CD4-positive, alpha-beta T cell treated with Interleukin-2 at 100 ng/mL for 4 hours (primary cell): ENCODE results near the gene UBE2O.

Source experiments
- DNase-seq: peaks from one replicate; pipeline ENCODE4 v3.0.0-alpha.2; 2020; ENCODE audit warnings: low spot score

UBE2O gene

GRCh38 chr17:76485569-76485968 lies 32.6 kb upstream of the UBE2O start:
- DNase-seq = no peak

DNA sequence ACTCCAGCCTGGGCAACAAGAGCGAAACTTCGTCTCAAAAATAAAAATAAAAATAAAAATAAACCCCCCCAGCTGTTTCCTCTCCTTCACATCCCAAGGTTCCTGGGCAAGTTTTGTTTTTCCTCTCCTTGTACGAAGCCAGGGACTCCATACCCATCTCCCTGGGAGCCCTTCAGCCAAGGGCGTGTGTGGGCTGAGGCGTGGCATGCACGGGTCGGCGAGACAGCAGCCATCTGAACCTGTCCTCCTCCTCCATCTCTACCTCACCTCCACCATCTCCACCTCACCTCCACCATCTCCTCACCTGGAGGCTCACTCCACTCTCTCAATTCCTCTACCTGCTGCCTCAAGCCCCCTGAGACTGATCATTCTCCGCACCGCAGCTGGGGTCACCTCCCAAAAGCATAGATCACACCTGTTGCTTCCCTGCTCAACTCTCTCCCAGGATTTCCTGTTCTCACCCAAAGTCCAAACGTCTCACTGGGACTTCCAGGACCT lies 31.3 kb upstream of the UBE2O start:
- DNase-seq = no peak

GRCh38 chr17:76481071-76481655 lies 28.2 kb upstream of the UBE2O start:
- DNase-seq = no peak

DNA sequence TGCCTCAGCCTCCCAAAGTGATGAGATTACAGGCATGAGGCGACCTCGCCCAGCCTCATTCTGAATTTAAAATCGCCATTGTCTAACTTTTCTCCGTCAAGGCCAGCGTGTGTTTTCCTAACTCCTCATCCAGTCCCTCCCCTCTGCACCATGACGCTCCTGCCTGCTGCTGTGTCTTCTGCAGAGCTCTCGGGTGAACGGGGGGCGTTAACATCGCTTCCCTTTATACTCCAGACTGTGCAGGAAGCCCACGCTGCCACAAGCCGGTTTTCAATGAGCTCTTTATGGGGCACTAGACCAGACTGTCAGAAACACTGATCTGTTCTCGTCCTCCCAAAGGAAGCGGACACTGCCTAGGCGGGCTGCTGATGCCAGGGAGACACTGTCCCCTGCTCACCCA lies 27.7 kb upstream of the UBE2O start:
- DNase-seq = no peak

- DNase-seq = no peak
These were observed 26.6 kb upstream of the UBE2O start for GRCh38 chr17:76479515-76480060.

- DNase-seq = no peak
These were observed 26.0 kb upstream of the UBE2O start for GRCh38 chr17:76478730-76479514.

- DNase-seq = no peak
These were observed 25.1 kb upstream of the UBE2O start for GRCh38 chr17:76478097-76478496.

DNA sequence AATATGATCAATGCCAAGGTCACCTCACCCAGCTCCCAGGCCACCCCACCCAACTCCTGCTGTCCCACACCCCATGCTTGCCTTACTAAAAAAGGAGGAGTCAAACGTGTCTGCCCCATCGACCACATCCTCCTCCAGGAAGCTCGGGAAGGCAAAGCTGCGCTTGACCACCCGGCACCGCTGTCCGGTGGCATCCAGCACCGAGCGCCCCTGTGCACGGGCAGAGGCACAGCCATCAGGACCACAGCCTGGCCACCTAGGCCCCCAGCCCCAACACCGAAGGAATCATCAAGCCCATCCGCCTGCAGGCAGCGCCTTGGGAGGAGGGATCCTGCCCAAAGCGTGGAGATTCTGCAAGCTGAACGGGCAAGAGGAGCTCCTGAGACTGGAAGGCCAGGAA lies 24.6 kb upstream of the UBE2O start:
- DNase-seq = no peak

DNA sequence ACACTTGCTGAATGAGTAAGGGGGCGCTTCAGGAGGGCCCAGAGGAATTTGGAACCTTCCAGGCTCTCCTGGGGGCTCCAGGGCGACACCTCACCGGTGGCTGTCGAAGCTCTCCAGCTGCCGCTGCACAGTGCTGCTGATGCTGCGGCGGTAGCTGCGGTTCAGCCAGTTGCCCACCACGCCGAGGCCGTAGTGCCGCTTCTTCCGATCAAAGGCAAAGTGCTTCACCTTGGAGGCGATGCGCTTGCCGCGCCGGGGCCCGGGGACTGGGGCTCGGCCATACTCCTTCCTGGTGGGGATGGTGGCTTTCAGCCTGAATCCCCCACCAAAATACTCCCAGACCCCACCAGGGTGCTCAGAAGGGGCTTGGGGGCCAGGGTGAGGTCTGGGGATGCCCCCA lies 23.8 kb upstream of the UBE2O start:
- no peak for DNase-seq

GRCh38 chr17:76475302-76475701 lies 22.4 kb upstream of the UBE2O start:
- no peak for DNase-seq

DNA sequence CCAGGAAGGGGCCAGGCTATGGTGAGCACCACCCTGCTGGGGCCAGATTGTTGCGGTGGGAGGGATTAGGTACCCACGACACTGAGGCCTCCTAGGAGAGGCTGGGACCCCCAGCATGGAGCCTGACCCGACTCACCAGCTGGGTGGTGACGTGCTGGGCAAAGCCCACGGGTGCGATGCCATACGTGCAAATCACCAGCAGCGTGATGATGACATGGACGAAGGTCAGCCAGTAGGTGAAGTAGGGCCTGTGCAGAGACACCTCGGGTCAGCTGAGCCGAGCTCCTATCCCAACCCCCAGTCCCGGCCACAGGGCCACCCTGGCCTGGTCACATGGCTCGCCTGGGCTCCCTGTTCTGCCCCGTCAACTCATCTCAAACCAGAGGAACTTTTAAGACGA lies 21.9 kb upstream of the UBE2O start:
- DNase-seq = no peak

GRCh38 chr17:76474238-76474637 lies 21.3 kb upstream of the UBE2O start:
- DNase-seq = no peak

DNA sequence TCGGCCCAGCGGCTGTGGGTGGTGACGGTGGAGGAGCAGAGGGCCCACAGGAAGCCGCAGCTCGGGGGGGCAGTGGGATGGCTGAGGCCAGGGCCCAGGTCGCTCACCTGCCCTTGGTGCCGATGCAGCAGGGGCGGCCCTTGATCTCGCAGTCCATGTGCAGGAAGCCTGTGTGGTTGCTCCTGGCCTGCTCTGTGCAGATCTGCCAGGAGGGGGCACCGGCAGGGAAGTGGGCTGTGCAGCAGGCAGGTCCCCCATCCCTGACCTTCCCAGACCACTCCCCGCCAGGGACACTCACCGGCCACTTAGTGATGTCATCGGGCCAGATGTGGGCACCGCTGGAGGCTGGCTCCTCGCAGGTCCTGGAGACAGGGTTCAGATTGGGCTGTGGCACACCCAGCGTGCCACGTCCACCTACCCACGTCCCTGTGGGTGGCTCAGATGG lies 20.6 kb upstream of the UBE2O start:
- no peak for DNase-seq

GRCh38 chr17:76472726-76473125 lies 19.8 kb upstream of the UBE2O start:
- DNase-seq = no peak

DNA sequence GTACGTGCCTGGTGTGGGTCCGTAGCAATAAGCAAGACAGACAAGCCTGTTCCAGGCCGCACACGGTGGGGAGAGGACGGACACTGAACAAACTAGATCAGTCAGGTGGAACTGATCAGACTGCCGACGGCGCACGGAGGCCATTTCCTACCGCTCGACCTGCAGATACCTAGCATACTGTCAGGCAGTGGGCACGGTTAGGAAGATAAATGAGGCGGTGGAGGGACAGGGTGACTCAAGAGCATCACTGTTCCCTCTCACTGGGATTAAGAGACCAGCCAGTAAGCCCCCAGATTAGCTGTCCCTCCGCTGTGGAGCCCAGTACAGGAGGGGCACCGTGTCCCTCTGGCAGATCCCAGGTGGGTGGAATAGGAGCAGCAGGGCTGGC lies 19.3 kb upstream of the UBE2O start:
- no peak for DNase-seq

DNA sequence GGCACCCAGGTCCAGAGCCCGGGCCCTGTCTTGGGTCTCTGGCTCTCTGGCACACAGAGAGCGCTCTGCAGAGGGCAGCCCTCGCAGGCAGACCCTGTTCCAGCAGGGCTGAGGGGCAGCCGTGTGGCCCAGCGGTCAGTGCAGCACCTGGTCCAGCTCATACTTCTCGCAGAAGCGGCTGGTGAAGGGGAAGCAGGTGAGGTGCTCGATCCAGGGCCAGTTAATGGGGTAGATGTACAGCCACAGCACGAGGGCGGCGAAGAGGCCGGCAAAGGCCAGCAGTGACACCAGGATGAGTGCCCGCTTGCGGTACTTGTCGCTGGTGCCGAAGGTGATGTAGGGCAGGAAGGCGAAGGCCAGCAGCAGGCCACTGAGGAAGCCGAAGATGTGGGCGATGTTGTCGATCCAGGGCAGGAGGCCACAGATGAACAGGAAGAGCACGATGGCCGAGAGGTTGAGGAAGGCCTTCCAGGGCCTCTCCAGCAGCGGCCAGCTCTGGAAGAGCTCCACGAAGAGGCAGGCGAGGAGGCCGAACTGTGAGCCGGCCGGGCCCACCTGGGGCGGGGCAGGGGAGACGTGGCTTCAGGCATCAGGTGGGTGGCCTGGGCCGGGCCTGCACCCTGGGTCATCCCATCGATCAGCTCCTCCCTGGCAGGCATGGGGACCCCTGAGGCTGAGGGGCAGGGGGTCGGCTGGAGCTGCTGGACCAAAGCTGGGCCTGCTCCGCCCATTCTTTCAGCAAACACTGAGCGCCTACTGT lies 18.7 kb upstream of the UBE2O start:
- DNase-seq = no peak

DNA sequence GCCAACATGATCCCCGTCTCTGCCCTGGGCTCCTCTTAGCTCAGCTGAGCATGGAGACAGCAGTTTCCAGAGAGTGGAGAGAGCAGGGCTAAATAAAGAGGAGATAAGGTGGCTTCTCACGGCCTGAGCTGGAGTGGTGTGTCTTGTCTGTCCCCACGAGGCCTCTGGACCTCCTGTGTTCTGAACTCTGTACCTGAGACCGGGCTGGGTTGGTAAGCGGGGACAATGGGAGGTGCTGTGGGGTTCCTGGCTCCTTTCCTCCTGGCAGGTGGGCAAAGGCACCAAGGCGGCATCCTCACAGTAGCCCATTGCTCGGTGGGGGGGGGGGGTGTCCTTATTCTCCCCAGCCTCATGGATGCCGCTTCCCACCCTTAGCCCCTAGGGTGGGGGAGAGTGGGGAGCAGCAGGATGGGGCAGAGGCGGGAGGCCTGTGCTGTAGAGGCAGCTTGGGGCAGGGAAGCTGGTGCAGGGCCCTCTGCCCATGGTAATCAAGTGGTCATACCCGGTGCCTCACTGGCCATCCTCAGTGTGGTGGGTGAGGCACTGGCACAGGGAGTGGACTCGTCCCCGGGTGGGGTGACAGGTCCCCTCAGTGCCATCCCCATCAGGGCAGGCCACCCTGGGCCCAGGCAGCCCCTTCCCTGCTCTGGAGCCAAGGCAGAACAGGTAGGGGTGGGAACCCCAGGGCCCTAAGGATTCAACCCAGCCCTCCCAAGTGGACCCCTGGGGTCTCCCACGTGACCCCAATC lies 17.2 kb upstream of the UBE2O start:
- no peak for DNase-seq

GRCh38 chr17:76469076-76469990 lies 16.4 kb upstream of the UBE2O start:
- DNase-seq = no peak

- no peak for DNase-seq
These were observed 15.7 kb upstream of the UBE2O start for GRCh38 chr17:76468634-76469010.

GRCh38 chr17:76467809-76468633 lies 15.1 kb upstream of the UBE2O start:
- no peak for DNase-seq
